Left lung (tissue), 10 donors: ENCODE results near the gene CYB5R2. TPM values are rescaled to one million over a fixed set of nuclear protein-coding genes. Genes with fewer than 3 reads are reported as not detected.

Experiments used
- ATAC-seq: fragments of 200-7000 bp; cut with Tn5 transposase; one replicate; pipeline ENCODE4 v1.9.1; 2020; ENCODE audit warnings: moderate library complexity
- DNase-seq, 4 donors: peaks; one replicate each; pipeline ENCODE4 v3.0.0-alpha.2; 2013 to 2020
- H3K27ac ChIP-seq, 2 donors: fragments of 200-600 bp; sonication (generic) in 1 of 2; one replicate each; pipeline versions ENCODE4 v1.5.0 to v1.8.0; 2020 to 2021
- H3K27me3 ChIP-seq, 2 donors: fragments of 200-600 bp; sonication (generic) in 1 of 2; one replicate each; pipeline versions ENCODE4 v1.5.0 to v1.8.0; 2020 to 2021
- H3K36me3 ChIP-seq, 2 donors: fragments of 200-600 bp; sonication (generic) in 1 of 2; one replicate each; pipeline versions ENCODE4 v1.5.0 to v1.8.0; 2020 to 2021
- H3K4me1 ChIP-seq, 2 donors: fragments of 200-600 bp; one replicate each; pipeline ENCODE4 v1.8.0; 2021
- H3K4me3 ChIP-seq, 2 donors: fragments of 200-600 bp; sonication (generic) in 1 of 2; one replicate each; pipeline versions ENCODE4 v1.5.0 to v1.8.0; 2020 to 2021; ENCODE audit warnings: mild to moderate bottlenecking in 1 of 2
- H3K9me3 ChIP-seq, 2 donors: fragments of 200-600 bp; sonication (generic) in 1 of 2; one replicate each; pipeline versions ENCODE4 v1.5.0 to v1.8.0; 2020 to 2021
- CTCF ChIP-seq, 2 donors: fragments of 200-600 bp; sonication (generic) in 1 of 2; IDR thresholded peaks; one replicate each; pipeline versions ENCODE4 v1.5.0 to v1.8.0; 2021; ENCODE audit warnings: antibody characterized with exemption in 2 of 2
- intact Hi-C, 2 donors: fragments of 100-400 bp; cut with DNase I; formaldehyde crosslinking; loops; one replicate each; pipeline versions ENCODE4 v1.11.2 to v1.14.2; 2022
- polyA plus RNA-seq, 6 donors: library from polyadenylated mRNA; unstranded; fragments of 120-200 nt; gene quantifications; one replicate each; pipeline ENCODE4 v1.2.1, GENCODE V29; 2013; ENCODE audit not compliant: insufficient read length in 6 of 6
- total RNA-seq, 2 donors: library from RNA; stranded (reverse); fragmentation: NEBNext Ultra II Directional; extraction: Animal tissue kit (Norgen Biotek cat#: 25700); gene quantifications; one replicate each; pipeline ENCODE4 v1.2.1, GENCODE V29; 2021
- donor health status: DM: no; HTN: yes; CAD: no.
- donor health status: DM: no; HTN: no; CAD: no.

Gene CYB5R2
- total and polyA plus RNA-seq, 8 donors: 7.9 to 22.4 (median 17.3) TPM

DNA sequence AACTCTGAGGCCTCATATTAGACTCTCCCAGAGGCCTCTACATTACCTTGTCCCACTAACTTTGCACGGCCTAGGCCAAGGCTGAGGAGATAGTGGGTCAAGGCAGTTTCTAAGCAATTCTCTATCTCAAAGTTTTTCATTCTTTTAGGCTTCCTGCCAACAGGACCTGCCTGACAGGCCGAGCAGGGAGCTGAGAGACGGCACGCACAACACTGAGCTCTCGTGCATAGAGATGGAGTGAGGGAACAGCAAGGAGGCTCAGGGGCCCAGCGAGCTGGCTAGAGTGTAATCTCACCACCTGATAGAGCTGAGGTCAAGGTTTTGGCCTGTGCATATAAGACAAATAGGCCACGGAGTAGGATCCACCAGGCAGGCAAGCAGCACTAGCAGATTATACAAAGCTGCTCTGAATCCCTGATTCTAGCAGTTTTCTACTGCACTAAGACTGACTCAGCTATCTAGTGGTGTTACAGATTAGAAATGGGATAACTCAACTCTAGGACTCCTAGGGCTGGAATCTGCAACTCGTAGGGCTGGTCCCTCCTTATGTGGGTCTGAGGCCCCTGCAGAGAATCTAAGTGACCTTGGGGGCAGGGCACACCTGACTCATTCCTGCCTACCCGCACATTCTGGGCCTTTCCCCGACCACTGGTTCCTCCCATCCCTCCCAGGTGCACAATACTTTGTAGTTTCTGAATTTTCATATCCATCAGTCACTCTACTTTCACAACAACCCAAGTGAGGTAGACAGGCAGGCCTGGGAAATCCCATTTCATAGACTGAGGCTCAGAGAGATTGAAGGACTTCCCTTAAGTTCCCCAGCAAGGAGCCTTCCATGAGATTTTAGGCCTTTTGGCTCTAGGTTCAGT is 1.7 kb downstream of the CYB5R2 start:
- ATAC-seq: no peak
- Histone ChIP-seq H3K4me3 (no peak overlapping the region), H3K9me3 (no peaks in the 10 kb centered on the region), H3K27ac (no peak overlapping the region), H3K27me3 (peaks cover 0 to 43% of the 10 kb centered on the region in 2 donors), H3K36me3 (peaks cover 0 to 4% of the 10 kb centered on the region in 2 donors), H3K4me1 (peaks cover 7 to 17% of the 10 kb centered on the region in 2 donors)
- intact Hi-C loops: no loop called here
- TF ChIP-seq CTCF (IDR thresholded peaks at IDR 0.05): no peak
- peak in 1 of 4 donors; percentile 65 for DNase-seq

DNA sequence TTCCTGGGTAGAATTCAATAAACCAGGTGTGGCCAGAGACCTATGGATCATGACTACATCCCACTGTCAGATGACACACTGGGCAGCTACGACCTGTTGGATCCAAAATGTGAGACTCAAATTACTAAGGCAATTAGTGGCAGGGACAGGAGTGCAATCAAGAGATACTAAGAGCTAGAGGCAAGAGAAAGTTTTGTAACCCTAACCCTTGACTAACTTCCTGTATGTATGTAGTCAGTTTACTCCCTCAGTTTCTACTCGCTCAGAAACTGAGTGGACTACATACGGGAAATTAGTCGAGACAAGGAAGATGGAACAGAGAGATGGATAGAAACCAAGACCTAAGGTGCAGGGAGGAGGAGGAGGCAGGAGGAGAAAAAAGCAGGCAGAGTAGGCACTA is 2.7 kb downstream of the CYB5R2 start:
- H3K27ac ChIP-seq: no peak overlapping the region
- H3K9me3 ChIP-seq: no peaks in the 10 kb centered on the region
- H3K4me1 ChIP-seq: peaks cover 7 to 17% of the 10 kb centered on the region in 2 donors
- no peak overlapping the region for H3K4me3 ChIP-seq
- peaks cover 0 to 43% of the 10 kb centered on the region in 2 donors for H3K27me3 ChIP-seq
- TF ChIP-seq CTCF (IDR thresholded peaks at IDR 0.05): no peak
- H3K36me3 ChIP-seq: peaks cover 0 to 8% of the 10 kb centered on the region in 2 donors
- no peak for ATAC-seq
- no peak for DNase-seq
- intact Hi-C loops: no loop called here

GRCh38 chr11:7668911-7669310 is 4.4 kb downstream of the CYB5R2 start:
- ATAC-seq: no peak
- Histone ChIP-seq H3K36me3 (peaks cover 0 to 8% of the 10 kb centered on the region in 2 donors), H3K27me3 (peaks cover 0 to 29% of the 10 kb centered on the region in 2 donors), H3K9me3 (no peaks in the 10 kb centered on the region), H3K4me1 (peaks cover 3 to 13% of the 10 kb centered on the region in 2 donors), H3K4me3 (no peak overlapping the region), H3K27ac (no peak overlapping the region)
- no peak for TF ChIP-seq CTCF (IDR thresholded peaks at IDR 0.05)
- no peak for DNase-seq
- intact Hi-C loops: loop anchor here in 1 of 2 donors (5.0 kb wide), 1 partner anchor 97 kb away; no protein-coding TSS in a partner anchor

DNA sequence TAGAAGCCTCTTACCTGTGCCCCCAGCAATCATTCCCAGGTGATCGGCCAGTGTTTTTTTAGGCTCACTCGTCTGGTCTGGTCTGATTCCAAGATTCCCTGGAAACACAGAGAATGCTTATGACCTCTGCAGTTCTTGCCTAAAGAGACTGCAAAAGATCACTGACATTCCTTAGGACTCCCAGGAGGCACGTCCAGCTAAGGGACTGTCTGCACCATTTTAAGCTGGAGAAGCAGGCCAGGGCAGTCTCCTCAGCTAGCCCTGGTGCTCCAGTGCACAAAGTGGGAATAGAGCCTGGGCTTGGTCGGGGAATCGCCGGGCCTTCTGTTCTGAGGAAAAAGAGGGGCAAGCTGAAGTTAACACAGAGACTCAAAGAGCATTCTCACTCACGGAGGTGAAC is 4.8 kb downstream of the CYB5R2 start:
- Histone ChIP-seq H3K27ac (no peak overlapping the region), H3K36me3 (peaks cover 0 to 8% of the 10 kb centered on the region in 2 donors), H3K27me3 (peaks cover 0 to 24% of the 10 kb centered on the region in 2 donors), H3K4me1 (peaks cover 0 to 8% of the 10 kb centered on the region in 2 donors), H3K4me3 (no peak overlapping the region), H3K9me3 (no peaks in the 10 kb centered on the region)
- no peak for TF ChIP-seq CTCF (IDR thresholded peaks at IDR 0.05)
- ATAC-seq: no peak
- no peak for DNase-seq
- intact Hi-C loops: loop anchor here in 1 of 2 donors (5.0 kb wide), 1 partner anchor 96 kb away; no protein-coding TSS in a partner anchor

GRCh38 chr11:7667460-7667859 is 5.8 kb downstream of the CYB5R2 start:
- H3K27ac ChIP-seq: no peak overlapping the region
- no peaks in the 10 kb centered on the region for H3K9me3 ChIP-seq
- peaks cover 0 to 8% of the 10 kb centered on the region in 2 donors for H3K36me3 ChIP-seq
- DNase-seq: no peak
- no peak overlapping the region for H3K4me3 ChIP-seq
- intact Hi-C loops: loop anchor here in 1 of 2 donors (5.0 kb wide), 1 partner anchor 95 kb away; no protein-coding TSS in a partner anchor
- peaks cover 0 to 14% of the 10 kb centered on the region in 2 donors for H3K27me3 ChIP-seq
- no peak for TF ChIP-seq CTCF (IDR thresholded peaks at IDR 0.05)
- ATAC-seq: no peak
- no peaks in the 10 kb centered on the region for H3K4me1 ChIP-seq
